ENCODE results near the gene GJA10. TPM values are rescaled to one million over a fixed set of nuclear protein-coding genes. Genes with fewer than 3 reads are reported as not detected.

Gene GJA10
- 0.13 TPM in 1 of 2 replicates, not detected in the other for total RNA-seq

DNA sequence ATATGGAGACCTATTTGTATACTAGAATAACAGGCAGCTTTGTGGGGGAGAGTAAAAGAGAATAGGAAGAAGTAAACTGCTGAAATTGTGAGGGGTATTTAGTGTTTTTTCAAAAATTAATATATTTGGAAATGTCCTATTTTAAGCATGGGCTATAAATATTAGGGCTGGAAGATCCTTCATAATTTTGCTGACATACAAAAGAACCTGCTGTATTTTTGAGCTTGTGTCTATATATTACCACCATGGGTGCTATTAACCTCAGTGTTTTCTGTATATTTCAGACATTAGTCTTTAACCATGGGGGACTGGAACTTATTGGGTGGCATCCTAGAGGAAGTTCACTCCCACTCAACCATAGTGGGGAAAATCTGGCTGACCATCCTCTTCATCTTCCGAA is at the start of gene GJA10:
Gene GJA10, plus strand, starts transcription at position 301 of the 400 bp plus-strand sequence. Its CDS starts 0 bp downstream, at position 301.

Other genes with a start within 250 kb of the GJA10 start
- gene MDN1, start 74.7 kb upstream of the GJA10 start, total RNA-seq = 5.6 and 12.7 TPM in 2 replicates
- 7.2 and 14.4 TPM in 2 replicates for gene CASP8AP2, start 64.6 kb upstream of the GJA10 start, total RNA-seq

Measured in epithelial cell of alveolus of lung (primary cell).